H9 (cell line): Measurements from ENCODE around the gene CYTH3. TPM values are rescaled to one million over a fixed set of nuclear protein-coding genes. Genes with fewer than 3 reads are reported as not detected.

Experiments
- DNase-seq: peaks from one replicate; pipeline ENCODE4 v3.0.0-alpha.2; 2017
- H2AFZ ChIP-seq: one replicate; pipeline ENCODE4 v1.6.1; 2013; ENCODE audit warnings: mild to moderate bottlenecking, low read length, control low read depth, moderate library complexity
- H2AK5ac ChIP-seq: 2 replicates; pipeline ENCODE4 v1.6.1; 2013; ENCODE audit warnings: low read length, control low read depth, mixed read lengths; ENCODE audit not compliant: insufficient read length
- H2BK120ac ChIP-seq: one replicate; pipeline ENCODE4 v1.6.1; 2013; ENCODE audit warnings: low read depth, mild to moderate bottlenecking, low read length, control low read depth, inconsistent platforms; ENCODE audit not compliant: poor library complexity, severe bottlenecking
- H2BK12ac ChIP-seq: 2 replicates; pipeline ENCODE4 v1.6.1; 2013; ENCODE audit warnings: low read length, control low read depth, mixed read lengths, low read depth; ENCODE audit not compliant: insufficient read length
- H2BK15ac ChIP-seq: 2 replicates; pipeline ENCODE4 v1.6.1; 2013; ENCODE audit warnings: low read depth, low read length, control low read depth
- H2BK20ac ChIP-seq: one replicate; pipeline ENCODE4 v1.6.1; 2013; ENCODE audit warnings: low read depth, mild to moderate bottlenecking, low read length, control low read depth, inconsistent platforms; ENCODE audit not compliant: poor library complexity, severe bottlenecking
- H2BK5ac ChIP-seq: 2 replicates; pipeline ENCODE4 v1.6.1; 2013; ENCODE audit warnings: low read length, control low read depth, mixed read lengths; ENCODE audit not compliant: insufficient read length
- H3K14ac ChIP-seq: 2 replicates; pipeline ENCODE4 v1.6.1; 2013; ENCODE audit warnings: low read length, control low read depth; ENCODE audit not compliant: insufficient read depth
- H3K18ac ChIP-seq: 2 replicates; pipeline ENCODE4 v1.6.1; 2013; ENCODE audit warnings: low read depth, mild to moderate bottlenecking, mixed read lengths, low read length, control low read depth; ENCODE audit not compliant: insufficient read length
- H3K23ac ChIP-seq: 2 replicates; pipeline ENCODE4 v1.6.1; 2013; ENCODE audit warnings: low read length, control low read depth, mixed read lengths, low read depth; ENCODE audit not compliant: insufficient read length
- H3K23me2 ChIP-seq: 2 replicates; pipeline ENCODE4 v1.6.1; 2013; ENCODE audit warnings: low read depth, mild to moderate bottlenecking, mixed read lengths, low read length, control low read depth; ENCODE audit not compliant: insufficient read length, poor library complexity, severe bottlenecking
- H3K27ac ChIP-seq: 2 replicates; pipeline ENCODE4 v1.5.1; 2013; ENCODE audit warnings: low read length, control low read depth, mixed read lengths, low read depth; ENCODE audit not compliant: insufficient read length
- H3K27me3 ChIP-seq: 2 replicates; pipeline ENCODE4 v1.6.1; 2013; ENCODE audit warnings: low read length, control low read depth, inconsistent platforms; ENCODE audit not compliant: insufficient read depth
- H3K4ac ChIP-seq: 2 replicates; pipeline ENCODE4 v1.6.1; 2013; ENCODE audit warnings: low read depth, mild to moderate bottlenecking, control low read depth, inconsistent platforms, low read length, moderate library complexity
- H3K4me1 ChIP-seq: 2 replicates; pipeline ENCODE4 v1.6.1; 2013; ENCODE audit warnings: low read length, control low read depth, inconsistent platforms; ENCODE audit not compliant: insufficient read depth
- H3K4me2 ChIP-seq: 2 replicates; pipeline ENCODE4 v1.6.1; 2013; ENCODE audit warnings: low read length, control low read depth, mixed read lengths; ENCODE audit not compliant: insufficient read length, insufficient read depth
- H3K56ac ChIP-seq: 2 replicates; pipeline ENCODE4 v1.6.1; 2013; ENCODE audit warnings: low read depth, mild to moderate bottlenecking, mixed read lengths, low read length, control low read depth; ENCODE audit not compliant: insufficient read length
- H3K79me1 ChIP-seq: 2 replicates; pipeline ENCODE4 v1.6.1; 2013; ENCODE audit warnings: low read depth, mild to moderate bottlenecking, moderate library complexity, low read length, control low read depth, inconsistent platforms; ENCODE audit not compliant: insufficient read depth, poor library complexity, severe bottlenecking
- H3K79me2 ChIP-seq: 2 replicates; pipeline ENCODE4 v1.6.1; 2013; ENCODE audit warnings: low read length, control low read depth, inconsistent platforms; ENCODE audit not compliant: insufficient read depth
- H3K9ac ChIP-seq: 2 replicates; pipeline ENCODE4 v1.6.1; 2013; ENCODE audit warnings: low read length, control low read depth, mixed read lengths; ENCODE audit not compliant: insufficient read length; ENCODE audit errors: extremely low read depth
- H3K9me3 ChIP-seq: one replicate; pipeline ENCODE4 v1.6.1; 2013; ENCODE audit warnings: low read depth, low read length, inconsistent platforms; ENCODE audit not compliant: control insufficient read depth
- H3T11ph ChIP-seq: one replicate; pipeline ENCODE4 v1.6.1; 2013; ENCODE audit warnings: mild to moderate bottlenecking, low read length, control low read depth, inconsistent platforms
- H4K20me1 ChIP-seq: one replicate; pipeline ENCODE4 v1.6.1; 2013; ENCODE audit not compliant: control insufficient read depth, insufficient read length, insufficient read depth
- H4K5ac ChIP-seq: 2 replicates; pipeline ENCODE4 v1.6.1; 2013; ENCODE audit warnings: low read depth, mild to moderate bottlenecking, mixed read lengths, low read length, control low read depth; ENCODE audit not compliant: insufficient read length
- H4K8ac ChIP-seq: replicated peaks from 2 replicates; pipeline ENCODE4 v1.6.1; 2013; ENCODE audit warnings: low read length, control low read depth, mixed read lengths, low read depth; ENCODE audit not compliant: insufficient read length
- H4K91ac ChIP-seq: 2 replicates; pipeline ENCODE4 v1.6.1; 2013; ENCODE audit warnings: low read depth, mild to moderate bottlenecking, moderate library complexity, mixed read lengths, low read length, control low read depth; ENCODE audit not compliant: insufficient read length
- H3K27ac Mint-ChIP-seq, 3 experiments: 2 replicates in 2 of 3; 3 replicates in 1 of 3; pipeline ENCODE4 v1.8.0; 2020 to 2021; ENCODE audit warnings: mixed read lengths in 3 of 3, mild to moderate bottlenecking in 1 of 3, moderate library complexity in 1 of 3
- H3K27me3 Mint-ChIP-seq: 2 replicates; pipeline ENCODE4 v1.8.0; 2021; ENCODE audit warnings: low read depth, mild to moderate bottlenecking, moderate library complexity, mixed read lengths
- H3K36me3 Mint-ChIP-seq, 3 experiments: 2 replicates in 2 of 3; 3 replicates in 1 of 3; pipeline ENCODE4 v1.8.0; 2020 to 2021; ENCODE audit warnings: low read depth in 3 of 3, mixed read lengths in 3 of 3; ENCODE audit not compliant: insufficient read depth in 1 of 3
- H3K4me1 Mint-ChIP-seq, 2 experiments: 2 replicates each; pipeline ENCODE4 v1.8.0; 2020; ENCODE audit warnings: mixed read lengths in 2 of 2
- H3K4me3 Mint-ChIP-seq, 2 experiments: 2 replicates in 1 of 2; 3 replicates in 1 of 2; pipeline ENCODE4 v1.8.0; 2020 to 2021; ENCODE audit warnings: mild to moderate bottlenecking in 2 of 2, mixed read lengths in 2 of 2, moderate library complexity in 1 of 2
- H3K9me3 Mint-ChIP-seq, 2 experiments: 2 replicates in 1 of 2; 3 replicates in 1 of 2; pipeline ENCODE4 v1.8.0; 2020; ENCODE audit warnings: mild to moderate bottlenecking in 2 of 2, mixed read lengths in 2 of 2, moderate library complexity in 1 of 2
- CTCF ChIP-seq: fragments of 200-600 bp; sonication (generic); conservative IDR thresholded peaks from 3 replicates; pipeline ENCODE4 v1.8.0; 2021; ENCODE audit warnings: antibody characterized with exemption, mild to moderate bottlenecking
- WGBS: extraction: QIAGEN DNeasy Blood & Tissue Kit; methylation state at CpG from one replicate; pipeline ENCODE4 v1.1.7; 2013; ENCODE audit warnings: missing lambda C conversion rate, low lambda C conversion rate, mixed read lengths; ENCODE audit not compliant: insufficient read length; ENCODE audit errors: extremely low coverage; 5-methylcytosine and 5-hydroxymethylcytosine counted together
- total RNA-seq: library from RNA; stranded (reverse); gene quantifications from 2 replicates; pipeline ENCODE4 v1.2.1, GENCODE V29; 2021

The CYTH3 gene
- total RNA-seq, 1 experiment from 2014 or later = 12.3 TPM

GRCh38 chr7:6252341-6252746, 20.1 kb downstream of the CYTH3 start:
- Histone ChIP-seq H3K4me1 (no peaks in the 10 kb centered on the region), H2BK12ac (no peak overlapping the region), H3K23me2 (no peaks in the 10 kb centered on the region), H3K27me3 (no peaks in the 10 kb centered on the region), H2AFZ (no peak overlapping the region), H4K5ac (no peak overlapping the region), H3K79me1 (no peaks in the 10 kb centered on the region), H3K4me2 (no peak overlapping the region), H3K9ac (no peak overlapping the region), H3K4ac (no peak overlapping the region), H3K79me2 (no peaks in the 10 kb centered on the region; the same call in 1 of the 2 replicates), H3K9me3 (no peaks in the 10 kb centered on the region), H4K8ac (no peak overlapping the region), H2AK5ac (no peak overlapping the region), H3T11ph (no peak overlapping the region), H2BK15ac (no peak overlapping the region), H3K56ac (no peak overlapping the region), H3K23ac (no peak overlapping the region), H4K91ac (no peak overlapping the region), H2BK20ac (no peak overlapping the region), H4K20me1 (no peaks in the 10 kb centered on the region), H2BK120ac (no peak overlapping the region), H3K14ac (no peak overlapping the region), H3K18ac (no peak overlapping the region), H3K27ac (no peak overlapping the region), H2BK5ac (no peak overlapping the region)
- peaks cover 29 to 30% of the 10 kb centered on the region in 2 experiments for H3K4me1 Mint-ChIP-seq
- no peak overlapping the region for H3K27ac Mint-ChIP-seq
- no peak for DNase-seq
- no peak for TF ChIP-seq CTCF
- no peaks in the 10 kb centered on the region for H3K9me3 Mint-ChIP-seq
- no CpG with 5 or more reads among the region's 5 CpGs for WGBS
- no peaks in the 10 kb centered on the region for H3K36me3 Mint-ChIP-seq
- no peak overlapping the region for H3K4me3 Mint-ChIP-seq
- no peaks in the 10 kb centered on the region for H3K27me3 Mint-ChIP-seq
